ENCODE data around the gene CPB2. TPM values are rescaled to one million over a fixed set of nuclear protein-coding genes. Genes with fewer than 3 reads are reported as not detected.

CPB2 gene
- total and polyA plus RNA-seq, 9 of the 15 experiments (the other 6 are each of a cell fraction or from before 2014, with no cell fraction given) = 0.03 to 0.16 (median 0.07) TPM; not detected in 6

DNA sequence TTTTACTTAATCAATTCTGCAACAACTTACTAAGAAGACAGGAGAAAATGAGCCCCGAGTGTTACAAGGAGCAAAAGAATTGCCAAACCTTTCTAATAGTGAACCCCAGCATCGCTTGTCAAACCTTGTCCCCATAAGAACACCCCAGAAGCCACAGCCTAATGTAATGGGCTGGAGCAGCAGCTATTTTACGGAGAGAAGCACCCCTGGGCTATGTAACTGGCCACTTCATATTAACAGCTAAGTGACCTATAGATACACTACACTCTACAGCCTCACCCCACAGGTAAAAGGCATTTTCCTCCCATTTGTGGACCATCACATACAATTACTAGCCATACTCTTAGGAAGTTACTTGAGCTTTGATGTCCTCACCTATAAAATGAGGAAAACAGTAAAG is 27.3 kb upstream of the CPB2 start:
- no peaks in the 10 kb centered on the region for H3K4me1 ChIP-seq (replicated peaks in 1 of 2; ENCODE audit: control insufficient read depth in 2 of 2, insufficient read depth in 2 of 2, low read length in 2 of 2)
- ATAC-seq (no peak), FAIRE-seq (no peak), DNase-seq (ENCODE audit: extremely low read depth in 1 of 4, low spot score in 3 of 4) (no peak)
- peaks cover 86% of the 10 kb centered on the region; the same call in 2 of the 3 replicates for H3K36me3 ChIP-seq (ENCODE audit: control insufficient read depth, insufficient read depth, low read length)
- no TSS peak for BruUV-seq (replicated peaks)
- in situ Hi-C loops (cut with MboI) = no loop called here
- ChIA-PET POLR2A (no interaction called here), CTCF (ENCODE audit: low intra/inter-chr PET ratio) (no interaction called here)
- 91% methylated on average over 3 of the region's 3 CpGs for WGBS (ENCODE audit: insufficient coverage, low coverage, missing lambda C conversion rate)
- intact Hi-C loops (cut with micrococcal nuclease) = no loop called here
- no peak overlapping the region for H3K27ac ChIP-seq (ENCODE audit: extremely low read depth, low read depth, low read length)
- no peak overlapping the region for H2AFZ ChIP-seq (ENCODE audit: low read depth, low read length)
- no peaks in the 10 kb centered on the region for H3K27me3 ChIP-seq (ENCODE audit: control insufficient read depth in 2 of 2, insufficient read depth in 2 of 2, low read length in 2 of 2)
- H3K79me2 ChIP-seq (ENCODE audit: control insufficient read depth, insufficient read depth, low read length) = no peaks in the 10 kb centered on the region
- H4K20me1 ChIP-seq (replicated peaks; ENCODE audit: control insufficient read depth, insufficient read depth, low read length) = no peaks in the 10 kb centered on the region
- no peak overlapping the region for H3K4me3 ChIP-seq
- H3K9me3 ChIP-seq (replicated peaks; ENCODE audit: control insufficient read depth, insufficient read depth, low read depth, low read length) = no peaks in the 10 kb centered on the region
- no peaks in the 10 kb centered on the region for H3K9me1 ChIP-seq (ENCODE audit: control insufficient read depth, insufficient read depth, low read length)
- H3K9ac ChIP-seq (ENCODE audit: insufficient read depth in 1 of 2, low read depth in 2 of 2, low read length in 2 of 2) = no peak overlapping the region
- H3K4me2 ChIP-seq (ENCODE audit: insufficient read depth, low read length) = no peak overlapping the region
- TF ChIP-seq ZNF766 (CRISPR knock-in tag; conservative IDR thresholded peaks at IDR 0.05) = no peak
- TF ChIP-seq KDM1A (IDR thresholded peaks at IDR 0.05) = no peak
- no peak for TF ChIP-seq NBN (IDR thresholded peaks at IDR 0.05; ENCODE audit: low read depth)
- TF ChIP-seq, protein P1, sequence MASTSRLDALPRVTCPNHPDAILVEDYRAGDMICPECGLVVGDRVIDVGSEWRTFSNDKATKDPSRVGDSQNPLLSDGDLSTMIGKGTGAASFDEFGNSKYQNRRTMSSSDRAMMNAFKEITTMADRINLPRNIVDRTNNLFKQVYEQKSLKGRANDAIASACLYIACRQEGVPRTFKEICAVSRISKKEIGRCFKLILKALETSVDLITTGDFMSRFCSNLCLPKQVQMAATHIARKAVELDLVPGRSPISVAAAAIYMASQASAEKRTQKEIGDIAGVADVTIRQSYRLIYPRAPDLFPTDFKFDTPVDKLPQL (IDR thresholded peaks at IDR 0.05; ENCODE audit: extremely low read depth, insufficient read length) = no peak
- TF ChIP-seq, protein P2, sequence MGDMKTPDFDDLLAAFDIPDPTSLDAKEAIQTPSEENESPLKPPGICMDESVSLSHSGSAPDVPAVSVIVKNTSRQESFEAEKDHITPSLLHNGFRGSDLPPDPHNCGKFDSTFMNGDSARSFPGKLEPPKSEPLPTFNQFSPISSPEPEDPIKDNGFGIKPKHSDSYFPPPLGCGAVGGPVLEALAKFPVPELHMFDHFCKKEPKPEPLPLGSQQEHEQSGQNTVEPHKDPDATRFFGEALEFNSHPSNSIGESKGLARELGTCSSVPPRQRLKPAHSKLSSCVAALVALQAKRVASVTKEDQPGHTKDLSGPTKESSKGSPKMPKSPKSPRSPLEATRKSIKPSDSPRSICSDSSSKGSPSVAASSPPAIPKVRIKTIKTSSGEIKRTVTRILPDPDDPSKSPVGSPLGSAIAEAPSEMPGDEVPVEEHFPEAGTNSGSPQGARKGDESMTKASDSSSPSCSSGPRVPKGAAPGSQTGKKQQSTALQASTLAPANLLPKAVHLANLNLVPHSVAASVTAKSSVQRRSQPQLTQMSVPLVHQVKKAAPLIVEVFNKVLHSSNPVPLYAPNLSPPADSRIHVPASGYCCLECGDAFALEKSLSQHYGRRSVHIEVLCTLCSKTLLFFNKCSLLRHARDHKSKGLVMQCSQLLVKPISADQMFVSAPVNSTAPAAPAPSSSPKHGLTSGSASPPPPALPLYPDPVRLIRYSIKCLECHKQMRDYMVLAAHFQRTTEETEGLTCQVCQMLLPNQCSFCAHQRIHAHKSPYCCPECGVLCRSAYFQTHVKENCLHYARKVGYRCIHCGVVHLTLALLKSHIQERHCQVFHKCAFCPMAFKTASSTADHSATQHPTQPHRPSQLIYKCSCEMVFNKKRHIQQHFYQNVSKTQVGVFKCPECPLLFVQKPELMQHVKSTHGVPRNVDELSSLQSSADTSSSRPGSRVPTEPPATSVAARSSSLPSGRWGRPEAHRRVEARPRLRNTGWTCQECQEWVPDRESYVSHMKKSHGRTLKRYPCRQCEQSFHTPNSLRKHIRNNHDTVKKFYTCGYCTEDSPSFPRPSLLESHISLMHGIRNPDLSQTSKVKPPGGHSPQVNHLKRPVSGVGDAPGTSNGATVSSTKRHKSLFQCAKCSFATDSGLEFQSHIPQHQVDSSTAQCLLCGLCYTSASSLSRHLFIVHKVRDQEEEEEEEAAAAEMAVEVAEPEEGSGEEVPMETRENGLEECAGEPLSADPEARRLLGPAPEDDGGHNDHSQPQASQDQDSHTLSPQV (IDR thresholded peaks at IDR 0.05) = no peak
- TF ChIP-seq ZSCAN29 (IDR thresholded peaks at IDR 0.05) = no peak
- TF ChIP-seq BCL6 (CRISPR knock-in tag; IDR thresholded peaks at IDR 0.05) = no peak
- TF ChIP-seq ERF (CRISPR knock-in tag; IDR thresholded peaks at IDR 0.05) = no peak
- TF ChIP-seq, protein P3, sequence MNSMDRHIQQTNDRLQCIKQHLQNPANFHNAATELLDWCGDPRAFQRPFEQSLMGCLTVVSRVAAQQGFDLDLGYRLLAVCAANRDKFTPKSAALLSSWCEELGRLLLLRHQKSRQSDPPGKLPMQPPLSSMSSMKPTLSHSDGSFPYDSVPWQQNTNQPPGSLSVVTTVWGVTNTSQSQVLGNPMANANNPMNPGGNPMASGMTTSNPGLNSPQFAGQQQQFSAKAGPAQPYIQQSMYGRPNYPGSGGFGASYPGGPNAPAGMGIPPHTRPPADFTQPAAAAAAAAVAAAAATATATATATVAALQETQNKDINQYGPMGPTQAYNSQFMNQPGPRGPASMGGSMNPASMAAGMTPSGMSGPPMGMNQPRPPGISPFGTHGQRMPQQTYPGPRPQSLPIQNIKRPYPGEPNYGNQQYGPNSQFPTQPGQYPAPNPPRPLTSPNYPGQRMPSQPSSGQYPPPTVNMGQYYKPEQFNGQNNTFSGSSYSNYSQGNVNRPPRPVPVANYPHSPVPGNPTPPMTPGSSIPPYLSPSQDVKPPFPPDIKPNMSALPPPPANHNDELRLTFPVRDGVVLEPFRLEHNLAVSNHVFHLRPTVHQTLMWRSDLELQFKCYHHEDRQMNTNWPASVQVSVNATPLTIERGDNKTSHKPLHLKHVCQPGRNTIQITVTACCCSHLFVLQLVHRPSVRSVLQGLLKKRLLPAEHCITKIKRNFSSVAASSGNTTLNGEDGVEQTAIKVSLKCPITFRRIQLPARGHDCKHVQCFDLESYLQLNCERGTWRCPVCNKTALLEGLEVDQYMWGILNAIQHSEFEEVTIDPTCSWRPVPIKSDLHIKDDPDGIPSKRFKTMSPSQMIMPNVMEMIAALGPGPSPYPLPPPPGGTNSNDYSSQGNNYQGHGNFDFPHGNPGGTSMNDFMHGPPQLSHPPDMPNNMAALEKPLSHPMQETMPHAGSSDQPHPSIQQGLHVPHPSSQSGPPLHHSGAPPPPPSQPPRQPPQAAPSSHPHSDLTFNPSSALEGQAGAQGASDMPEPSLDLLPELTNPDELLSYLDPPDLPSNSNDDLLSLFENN (IDR thresholded peaks at IDR 0.05; ENCODE audit: low read depth in 2 of 2, low read length in 2 of 2) = no peak
- TF ChIP-seq ZNF644 (tag; IDR thresholded peaks at IDR 0.05; ENCODE audit: low read depth) = no peak
- no peak for TF ChIP-seq ZEB2 (IDR thresholded peaks at IDR 0.05)
- TF ChIP-seq ZNF224 (CRISPR knock-in tag; IDR thresholded peaks at IDR 0.05) = no peak
- TF ChIP-seq GABPB1 (CRISPR knock-in tag; IDR thresholded peaks at IDR 0.05) = no peak
- TF ChIP-seq NR1H2 (CRISPR knock-in tag; IDR thresholded peaks at IDR 0.05) = no peak
